DOHH2 (cell line): Measurements from ENCODE around the gene OSBPL10.

Experiments
- CTCF ChIP-seq: fragments of 200-600 bp; sonication (generic); IDR thresholded peaks from one replicate; pipeline ENCODE4 v1.5.1; 2014; ENCODE audit warnings: antibody characterized with exemption, mild to moderate bottlenecking, low read depth, low read length; ENCODE audit not compliant: poor library complexity, severe bottlenecking
- EZH2phosphoT487 ChIP-seq: fragments of 200-600 bp; sonication (generic); IDR thresholded peaks from 2 replicates; pipeline ENCODE4 v1.6.1; 2017; ENCODE audit warnings: borderline replicate concordance, mild to moderate bottlenecking, antibody characterized with exemption, low read length, moderate library complexity, mixed read lengths

- no peak for TF ChIP-seq CTCF
- TF ChIP-seq EZH2phosphoT487: no peak
Measured at GRCh38 chr3:31752305-31753049, 228.6 kb downstream of the OSBPL10 start.
